ENCODE data around the gene PNLIPRP3. TPM values are rescaled to one million over a fixed set of nuclear protein-coding genes. Genes with fewer than 3 reads are reported as not detected.

The PNLIPRP3 gene
- polyA plus RNA-seq, 1 donor: not detected

GRCh38 chr10:116410351-116410750 is 17.3 kb upstream of the PNLIPRP3 start:
- DNase-seq: no peak
- Histone ChIP-seq H3K27ac (ENCODE audit: low read length) (no peak overlapping the region), H3K4me1 (ENCODE audit: control insufficient read depth, insufficient read depth, low read length) (no peaks in the 10 kb centered on the region), H3K27me3 (ENCODE audit: control insufficient read depth, insufficient read depth, low read length) (no peaks in the 10 kb centered on the region), H3K36me3 (ENCODE audit: control insufficient read depth, insufficient read depth, low read length) (no peaks in the 10 kb centered on the region), H3K9me3 (ENCODE audit: control insufficient read depth, low read depth, low read length) (no peaks in the 10 kb centered on the region), H3K4me3 (ENCODE audit: low read length) (no peak overlapping the region)
- WGBS (ENCODE audit: insufficient coverage, low lambda C conversion rate): 83% methylated on average over 3 of the region's 5 CpGs

DNA sequence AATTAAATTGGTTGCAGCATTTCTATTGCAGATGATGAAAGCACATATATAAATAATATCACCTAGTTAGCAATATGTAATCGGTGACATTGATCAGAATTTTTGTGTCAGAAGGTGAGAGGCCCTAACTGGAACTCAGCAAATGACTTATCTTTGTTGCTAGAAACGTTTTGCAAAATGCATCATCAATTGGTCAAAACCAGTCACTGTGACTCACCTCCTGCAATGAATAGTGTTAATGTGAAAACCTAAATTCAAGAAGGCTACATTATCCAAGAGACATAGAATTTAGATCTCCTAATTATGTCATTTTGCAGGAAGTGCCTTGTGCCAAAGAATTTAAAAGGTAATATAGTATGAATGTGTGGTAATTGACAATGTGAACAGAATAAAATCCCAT is 9.8 kb upstream of the PNLIPRP3 start:
- no peak overlapping the region for H3K27ac ChIP-seq (ENCODE audit: low read length)
- WGBS (ENCODE audit: insufficient coverage, low lambda C conversion rate): 100% methylated on average over 1 of the region's 2 CpGs
- no peaks in the 10 kb centered on the region for H3K9me3 ChIP-seq (ENCODE audit: control insufficient read depth, low read depth, low read length)
- H3K4me1 ChIP-seq (ENCODE audit: control insufficient read depth, insufficient read depth, low read length): no peaks in the 10 kb centered on the region
- H3K27me3 ChIP-seq (ENCODE audit: control insufficient read depth, insufficient read depth, low read length): no peaks in the 10 kb centered on the region
- no peak overlapping the region for H3K4me3 ChIP-seq (ENCODE audit: low read length)
- no peaks in the 10 kb centered on the region for H3K36me3 ChIP-seq (ENCODE audit: control insufficient read depth, insufficient read depth, low read length)
- DNase-seq: no peak

DNA sequence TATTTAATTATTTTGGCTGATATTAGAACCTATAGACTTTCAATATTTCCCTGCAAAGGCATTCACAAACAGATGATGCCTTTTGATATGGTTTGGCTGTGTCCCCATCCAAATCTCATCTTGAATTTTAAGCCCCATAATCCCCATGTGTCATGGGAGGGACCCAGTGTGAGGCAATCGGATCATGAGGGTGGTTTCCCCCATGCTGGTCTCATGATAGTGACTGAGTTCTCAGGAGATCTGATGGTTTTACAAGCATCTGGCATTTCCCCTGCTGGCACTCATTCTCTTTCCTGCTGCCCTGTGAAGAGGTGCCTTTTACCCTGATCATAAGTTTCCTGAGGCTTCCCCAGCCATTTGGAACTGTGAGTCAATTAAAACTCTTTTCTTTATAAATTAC is 9.3 kb upstream of the PNLIPRP3 start:
- DNase-seq: no peak
- Histone ChIP-seq H3K36me3 (ENCODE audit: control insufficient read depth, insufficient read depth, low read length) (no peaks in the 10 kb centered on the region), H3K27me3 (ENCODE audit: control insufficient read depth, insufficient read depth, low read length) (no peaks in the 10 kb centered on the region), H3K9me3 (ENCODE audit: control insufficient read depth, low read depth, low read length) (no peaks in the 10 kb centered on the region), H3K4me1 (ENCODE audit: control insufficient read depth, insufficient read depth, low read length) (no peaks in the 10 kb centered on the region), H3K27ac (ENCODE audit: low read length) (no peak overlapping the region), H3K4me3 (ENCODE audit: low read length) (no peak overlapping the region)
- WGBS (ENCODE audit: insufficient coverage, low lambda C conversion rate): no CpG with 5 or more reads among the region's 1 CpG

- peak in 1 of 2 donors; percentile 7 for DNase-seq
- H3K9me3 ChIP-seq (ENCODE audit: control insufficient read depth, low read depth, low read length): no peaks in the 10 kb centered on the region
- H3K4me3 ChIP-seq (ENCODE audit: low read length): no peak overlapping the region
- H3K36me3 ChIP-seq (ENCODE audit: control insufficient read depth, insufficient read depth, low read length): no peaks in the 10 kb centered on the region
- H3K27me3 ChIP-seq (ENCODE audit: control insufficient read depth, insufficient read depth, low read length): no peaks in the 10 kb centered on the region
- no peak overlapping the region for H3K27ac ChIP-seq (ENCODE audit: low read length)
- no CpG with 5 or more reads among the region's 1 CpG for WGBS (ENCODE audit: insufficient coverage, low lambda C conversion rate)
- no peaks in the 10 kb centered on the region for H3K4me1 ChIP-seq (ENCODE audit: control insufficient read depth, insufficient read depth, low read length)
These were observed 5.8 kb upstream of the PNLIPRP3 start for GRCh38 chr10:116421815-116422214.

DNA sequence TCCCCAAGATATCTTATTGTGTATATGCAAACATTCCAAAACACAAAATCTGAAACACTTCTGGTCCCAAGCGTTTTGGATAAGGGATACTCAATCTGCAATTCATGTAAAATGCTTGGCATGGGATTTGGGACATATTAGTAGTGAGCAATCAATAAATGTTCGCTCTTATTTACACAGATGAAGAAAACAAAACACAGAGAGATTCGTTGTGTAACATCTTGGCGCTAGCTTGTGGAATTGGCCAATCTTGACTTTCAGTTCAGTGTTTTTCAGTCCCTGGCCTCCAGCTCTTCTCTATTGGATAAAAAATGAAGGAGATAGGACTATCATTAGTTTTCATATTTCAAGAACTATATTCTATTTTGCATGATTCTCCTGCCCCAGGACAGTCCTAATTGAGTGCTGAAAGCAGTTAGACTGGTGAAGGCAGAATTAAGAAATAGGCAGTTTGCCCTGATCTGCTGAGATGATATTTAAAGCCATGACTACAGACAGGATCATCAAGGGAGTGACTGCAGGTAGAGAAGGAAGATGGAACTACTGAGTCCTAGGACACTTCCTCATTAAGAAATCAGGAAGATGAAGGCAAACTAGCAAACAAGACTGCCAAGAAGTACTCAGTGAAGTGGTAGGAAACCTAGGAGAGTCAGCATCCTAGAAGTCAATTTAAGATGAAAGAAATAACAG is 1.8 kb downstream of the PNLIPRP3 start:
- Histone ChIP-seq H3K27me3 (ENCODE audit: control insufficient read depth, insufficient read depth, low read length) (peaks cover 3% of the 10 kb centered on the region), H3K4me3 (ENCODE audit: low read length) (no peak overlapping the region), H3K4me1 (ENCODE audit: control insufficient read depth, insufficient read depth, low read length) (no peaks in the 10 kb centered on the region), H3K27ac (ENCODE audit: low read length) (no peak overlapping the region), H3K9me3 (ENCODE audit: control insufficient read depth, low read depth, low read length) (no peaks in the 10 kb centered on the region), H3K36me3 (ENCODE audit: control insufficient read depth, insufficient read depth, low read length) (no peaks in the 10 kb centered on the region)
- WGBS (ENCODE audit: insufficient coverage, low lambda C conversion rate): 60% methylated on average over 1 of the region's 4 CpGs
- no peak for DNase-seq

DNA sequence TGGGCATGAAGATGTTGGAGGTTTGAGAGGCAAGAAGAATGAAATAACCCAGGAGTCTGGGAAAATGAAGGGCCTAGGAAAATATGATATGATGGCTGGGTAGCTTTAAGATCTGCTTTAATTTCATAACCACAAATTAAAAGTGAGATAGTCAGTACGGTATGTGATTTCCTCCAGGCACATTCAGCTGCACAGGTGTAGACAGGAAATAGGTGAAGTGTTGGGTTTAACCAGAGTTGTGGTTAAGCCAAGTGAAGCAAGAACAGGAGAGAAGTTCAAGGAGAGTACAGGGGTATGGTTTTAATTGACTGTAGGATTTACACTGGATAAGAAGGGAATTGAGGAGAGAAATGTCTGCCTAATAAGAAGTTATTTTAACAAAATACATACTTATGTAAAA is 2.6 kb downstream of the PNLIPRP3 start:
- Histone ChIP-seq H3K4me3 (ENCODE audit: low read length) (no peak overlapping the region), H3K9me3 (ENCODE audit: control insufficient read depth, low read depth, low read length) (no peaks in the 10 kb centered on the region), H3K36me3 (ENCODE audit: control insufficient read depth, insufficient read depth, low read length) (no peaks in the 10 kb centered on the region), H3K4me1 (ENCODE audit: control insufficient read depth, insufficient read depth, low read length) (no peaks in the 10 kb centered on the region), H3K27ac (ENCODE audit: low read length) (no peak overlapping the region), H3K27me3 (ENCODE audit: control insufficient read depth, insufficient read depth, low read length) (peaks cover 3% of the 10 kb centered on the region)
- whole genome bisulfite sequencing (ENCODE audit: insufficient coverage, low lambda C conversion rate): no CpG with 5 or more reads among the region's 1 CpG
- DNase-seq: no peak

- no peak overlapping the region for H3K27ac ChIP-seq (ENCODE audit: low read length)
- H3K4me1 ChIP-seq (ENCODE audit: control insufficient read depth, insufficient read depth, low read length): no peaks in the 10 kb centered on the region
- DNase-seq: no peak
- H3K9me3 ChIP-seq (ENCODE audit: control insufficient read depth, low read depth, low read length): no peaks in the 10 kb centered on the region
- peaks cover 3% of the 10 kb centered on the region for H3K27me3 ChIP-seq (ENCODE audit: control insufficient read depth, insufficient read depth, low read length)
- 67% methylated on average over 1 of the region's 2 CpGs for WGBS (ENCODE audit: insufficient coverage, low lambda C conversion rate)
- H3K36me3 ChIP-seq (ENCODE audit: control insufficient read depth, insufficient read depth, low read length): no peaks in the 10 kb centered on the region
- H3K4me3 ChIP-seq (ENCODE audit: low read length): no peak overlapping the region
These were observed 4.0 kb downstream of the PNLIPRP3 start for GRCh38 chr10:116431598-116431997.

GRCh38 chr10:116437076-116437692 is 9.5 kb downstream of the PNLIPRP3 start:
- Histone ChIP-seq H3K4me1 (ENCODE audit: control insufficient read depth, insufficient read depth, low read length) (no peaks in the 10 kb centered on the region), H3K9me3 (ENCODE audit: control insufficient read depth, low read depth, low read length) (no peaks in the 10 kb centered on the region), H3K27me3 (ENCODE audit: control insufficient read depth, insufficient read depth, low read length) (no peaks in the 10 kb centered on the region), H3K4me3 (ENCODE audit: low read length) (no peak overlapping the region), H3K27ac (ENCODE audit: low read length) (no peak overlapping the region), H3K36me3 (ENCODE audit: control insufficient read depth, insufficient read depth, low read length) (no peaks in the 10 kb centered on the region)
- no peak for DNase-seq
- WGBS (ENCODE audit: insufficient coverage, low lambda C conversion rate): no CpG with 5 or more reads among the region's 1 CpG

GRCh38 chr10:116440330-116441030 is 12.8 kb downstream of the PNLIPRP3 start:
- H3K27ac ChIP-seq (ENCODE audit: low read length): no peak overlapping the region
- H3K27me3 ChIP-seq (ENCODE audit: control insufficient read depth, insufficient read depth, low read length): no peaks in the 10 kb centered on the region
- WGBS (ENCODE audit: insufficient coverage, low lambda C conversion rate): 94% methylated on average over 3 of the region's 5 CpGs
- H3K9me3 ChIP-seq (ENCODE audit: control insufficient read depth, low read depth, low read length): no peaks in the 10 kb centered on the region
- H3K4me1 ChIP-seq (ENCODE audit: control insufficient read depth, insufficient read depth, low read length): no peaks in the 10 kb centered on the region
- H3K36me3 ChIP-seq (ENCODE audit: control insufficient read depth, insufficient read depth, low read length): no peaks in the 10 kb centered on the region
- H3K4me3 ChIP-seq (ENCODE audit: low read length): no peak overlapping the region
- DNase-seq: no peak

DNA sequence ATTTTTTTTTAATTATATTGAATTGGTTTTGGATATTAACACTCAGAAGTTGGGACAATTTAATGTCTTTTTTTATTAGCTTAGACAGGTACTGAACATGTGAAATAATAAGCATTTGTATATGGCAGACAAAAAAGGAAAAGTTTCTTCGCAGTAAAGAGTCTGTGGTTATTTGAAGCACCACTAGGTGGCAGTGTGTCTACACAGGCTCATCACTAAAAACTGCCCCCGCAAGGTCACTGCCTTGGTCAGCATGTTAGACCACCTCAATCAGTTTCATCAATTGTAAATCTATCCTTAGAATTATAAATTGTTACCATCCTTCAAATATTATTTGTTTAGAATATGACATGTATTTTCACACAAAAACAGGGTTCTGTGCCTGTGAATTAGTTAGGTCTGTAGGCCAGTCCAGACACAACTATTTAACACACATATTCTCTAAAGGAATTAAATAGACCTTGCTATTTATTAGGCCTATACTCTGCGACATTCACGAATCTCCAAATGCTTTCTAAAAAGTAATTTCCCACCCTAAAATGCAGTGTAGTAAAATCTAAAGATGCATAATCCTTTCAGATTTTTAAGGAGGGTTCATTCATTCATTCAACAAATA is 17.0 kb downstream of the PNLIPRP3 start:
- H3K27me3 ChIP-seq (ENCODE audit: control insufficient read depth, insufficient read depth, low read length): no peaks in the 10 kb centered on the region
- DNase-seq: peak; percentile 6 to 9
- H3K4me1 ChIP-seq (ENCODE audit: control insufficient read depth, insufficient read depth, low read length): no peaks in the 10 kb centered on the region
- no peak overlapping the region for H3K27ac ChIP-seq (ENCODE audit: low read length)
- no CpG with 5 or more reads among the region's 4 CpGs for WGBS (ENCODE audit: insufficient coverage, low lambda C conversion rate)
- no peak overlapping the region for H3K4me3 ChIP-seq (ENCODE audit: low read length)
- no peaks in the 10 kb centered on the region for H3K9me3 ChIP-seq (ENCODE audit: control insufficient read depth, low read depth, low read length)
- no peaks in the 10 kb centered on the region for H3K36me3 ChIP-seq (ENCODE audit: control insufficient read depth, insufficient read depth, low read length)
